Keratinocyte (primary cell): Measurements from ENCODE around the gene B3GNT9. TPM values are rescaled to one million over a fixed set of nuclear protein-coding genes. Genes with fewer than 3 reads are reported as not detected.
A peak's percentile ranks its signal among the peaks of the same experiment; 100 is the strongest.

Experiments
- DNase-seq: peaks from one replicate; pipeline ENCODE4 v3.0.0-alpha.2; 2011; ENCODE audit warnings: low read depth, missing footprints, low spot score
- FAIRE-seq: peaks from 2 replicates; lab custom pipeline; 2011; peaks lifted over from hg19 to GRCh38; lab: Jason Lieb, UNC
- H2AFZ ChIP-seq: 2 replicates; pipeline ENCODE4 v1.6.0; 2012; ENCODE audit warnings: low read length, control low read depth, inconsistent platforms; ENCODE audit not compliant: control insufficient read depth
- H3K27ac ChIP-seq: 2 replicates; pipeline ENCODE4 v1.5.1; 2011; ENCODE audit warnings: low read length; ENCODE audit not compliant: control insufficient read depth, insufficient read depth
- H3K27me3 ChIP-seq: 3 replicates; pipeline ENCODE4 v1.6.0; 2011; ENCODE audit warnings: low read length; ENCODE audit not compliant: control insufficient read depth, insufficient read depth; ENCODE audit errors: extremely low read depth
- H3K36me3 ChIP-seq, 2 experiments: 2 replicates in 1 of 2; 3 replicates in 1 of 2; pipeline ENCODE4 v1.5.1; 2011; ENCODE audit warnings: low read length in 2 of 2, mild to moderate bottlenecking in 1 of 2; ENCODE audit not compliant: control insufficient read depth in 2 of 2, insufficient read depth in 2 of 2; ENCODE audit errors: extremely low read depth in 1 of 2
- H3K4me1 ChIP-seq: 3 replicates; pipeline ENCODE4 v1.5.1; 2011; ENCODE audit warnings: low read length; ENCODE audit not compliant: control insufficient read depth, insufficient read depth; ENCODE audit errors: extremely low read depth
- H3K4me2 ChIP-seq: 3 replicates; pipeline ENCODE4 v1.6.0; 2011; ENCODE audit warnings: low read depth, low read length; ENCODE audit not compliant: control insufficient read depth, insufficient read depth; ENCODE audit errors: extremely low read depth
- H3K4me3 ChIP-seq, 3 experiments: fragments of 200-600 bp in 1 of 3; sonication (generic) in 1 of 3; 2 replicates in 2 of 3; 3 replicates in 1 of 3; pipeline ENCODE4 v1.5.1; 2011 to 2016; ENCODE audit warnings: low read length in 3 of 3, mild to moderate bottlenecking in 3 of 3, control low read depth in 2 of 3, inconsistent platforms in 1 of 3, low read depth in 1 of 3, mixed read lengths in 1 of 3, mixed run types in 1 of 3, moderate library complexity in 1 of 3; ENCODE audit not compliant: control insufficient read depth in 2 of 3, insufficient read depth in 2 of 3; ENCODE audit errors: extremely low read depth in 1 of 3
- H3K79me2 ChIP-seq: 2 replicates; pipeline ENCODE4 v1.6.0; 2012; ENCODE audit warnings: low read length; ENCODE audit not compliant: control insufficient read depth, insufficient read depth
- H3K9ac ChIP-seq: 3 replicates; pipeline ENCODE4 v1.6.0; 2011; ENCODE audit warnings: low read length; ENCODE audit not compliant: control insufficient read depth, insufficient read depth; ENCODE audit errors: extremely low read depth
- H3K9me1 ChIP-seq: 3 replicates; pipeline ENCODE4 v1.6.0; 2011; ENCODE audit warnings: low read length; ENCODE audit not compliant: control insufficient read depth, insufficient read depth; ENCODE audit errors: extremely low read depth
- H3K9me3 ChIP-seq: 2 replicates; pipeline ENCODE4 v1.5.1; 2012; ENCODE audit warnings: low read depth, low read length; ENCODE audit not compliant: control insufficient read depth
- H4K20me1 ChIP-seq: 3 replicates; pipeline ENCODE4 v1.6.0; 2011; ENCODE audit warnings: low read length; ENCODE audit not compliant: control insufficient read depth, insufficient read depth; ENCODE audit errors: extremely low read depth
- EZH2 ChIP-seq: IDR thresholded peaks from one replicate; pipeline ENCODE4 v1.6.1; 2012; ENCODE audit warnings: inconsistent platforms, mild to moderate bottlenecking, low read length, moderate library complexity
- dilution Hi-C: fragments of 300-500 bp; cut with MboI; formaldehyde crosslinking; loops from one replicate; pipeline ENCODE4 v1.7.0; 2020; ENCODE audit warnings: low sequenced_read_pairs; ENCODE audit not compliant: extremely low pct_ligation_motif_present
- polyA plus RNA-seq, 5 experiments: library from polyadenylated mRNA; depleted of rRNA in 3 of 5; stranded (reverse) in 3 of 5; stranded (forward) in 1 of 5; unstranded in 1 of 5; fragments of >200 nt; gene quantifications; 1 replicate in 1 of 5; 2 replicates in 3 of 5; 3 replicates in 1 of 5; pipeline versions ENCODE4 v1.2.1 to v1.2.3, GENCODE V29; 2011 to 2012; ENCODE audit warnings: missing spikeins in 2 of 5, low read depth in 1 of 5, low replicate concordance in 1 of 5
- TF ChIP-seq, protein P1 (sequence below), 3 experiments: IDR thresholded peaks in 1 of 3; conservative IDR thresholded peaks in 1 of 3; optimal IDR thresholded peaks in 1 of 3; 2 replicates in 2 of 3; 3 replicates in 1 of 3; pipeline versions ENCODE3 to v1.5.1; 2011; ENCODE audit warnings: low read length in 3 of 3, mild to moderate bottlenecking in 3 of 3, moderate library complexity in 2 of 3, control low read depth in 1 of 3, inconsistent platforms in 1 of 3; ENCODE audit not compliant: insufficient read depth in 2 of 3; ENCODE audit errors: extremely low read depth in 1 of 3

Gene B3GNT9
- polyA plus RNA-seq, 1 donor (not counting 4 experiments of a cell fraction or from before 2014, with no cell fraction given), result 2.6 TPM

DNA sequence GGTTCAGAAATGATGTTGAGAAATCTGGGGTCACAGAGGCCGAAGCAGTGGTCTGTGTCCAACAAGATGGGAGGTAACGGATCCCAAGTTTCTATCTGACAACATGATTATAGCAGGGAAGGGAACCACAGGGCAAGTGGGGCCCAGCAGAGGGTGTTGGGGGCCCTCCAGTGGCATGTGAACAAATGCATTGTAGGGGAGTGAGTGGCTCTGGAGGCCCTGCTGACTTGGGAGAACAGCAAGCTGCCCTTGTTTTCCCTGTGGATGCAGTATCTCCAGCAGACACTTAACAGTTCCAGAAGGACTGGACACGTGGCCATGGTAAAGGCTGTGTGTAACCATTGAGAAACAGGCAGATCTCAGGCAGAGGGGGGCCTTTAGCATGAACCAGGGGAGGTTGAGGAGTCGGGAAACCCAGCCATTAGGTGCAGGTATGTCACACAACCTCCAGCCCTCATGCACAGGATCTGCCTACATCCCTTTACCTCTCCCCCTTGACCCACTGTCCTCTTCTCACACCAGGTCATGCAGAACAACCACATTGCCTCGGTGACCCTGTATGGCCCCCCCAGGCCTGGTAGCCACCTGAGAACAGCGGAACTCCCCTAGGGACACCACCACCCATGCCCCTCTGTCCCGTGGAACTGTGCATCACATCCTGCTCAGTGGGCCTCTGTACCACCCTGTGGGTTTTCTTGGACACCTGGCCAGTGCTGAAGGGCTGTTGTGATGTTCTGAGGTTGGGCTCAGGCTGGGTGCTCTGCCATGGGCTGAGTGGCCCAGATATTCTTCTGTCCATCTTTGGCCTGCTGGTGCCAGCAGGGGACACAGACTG is 4.1 kb downstream of the B3GNT9 start:
- Histone ChIP-seq H3K4me3 (no peak overlapping the region), H3K79me2 (no peaks in the 10 kb centered on the region), H3K27ac (peak overlapping the region; percentile 9), H3K4me2 (no peak overlapping the region), H2AFZ (no peak overlapping the region), H3K4me1 (peaks cover 14% of the 10 kb centered on the region), H3K36me3 (peaks cover 42 to 52% of the 10 kb centered on the region in 2 experiments), H3K9me1 (no peaks in the 10 kb centered on the region), H3K27me3 (no peaks in the 10 kb centered on the region), H3K9ac (no peak overlapping the region), H4K20me1 (no peaks in the 10 kb centered on the region), H3K9me3 (no peaks in the 10 kb centered on the region)
- no peak for TF ChIP-seq EZH2
- TF ChIP-seq, protein P1, sequence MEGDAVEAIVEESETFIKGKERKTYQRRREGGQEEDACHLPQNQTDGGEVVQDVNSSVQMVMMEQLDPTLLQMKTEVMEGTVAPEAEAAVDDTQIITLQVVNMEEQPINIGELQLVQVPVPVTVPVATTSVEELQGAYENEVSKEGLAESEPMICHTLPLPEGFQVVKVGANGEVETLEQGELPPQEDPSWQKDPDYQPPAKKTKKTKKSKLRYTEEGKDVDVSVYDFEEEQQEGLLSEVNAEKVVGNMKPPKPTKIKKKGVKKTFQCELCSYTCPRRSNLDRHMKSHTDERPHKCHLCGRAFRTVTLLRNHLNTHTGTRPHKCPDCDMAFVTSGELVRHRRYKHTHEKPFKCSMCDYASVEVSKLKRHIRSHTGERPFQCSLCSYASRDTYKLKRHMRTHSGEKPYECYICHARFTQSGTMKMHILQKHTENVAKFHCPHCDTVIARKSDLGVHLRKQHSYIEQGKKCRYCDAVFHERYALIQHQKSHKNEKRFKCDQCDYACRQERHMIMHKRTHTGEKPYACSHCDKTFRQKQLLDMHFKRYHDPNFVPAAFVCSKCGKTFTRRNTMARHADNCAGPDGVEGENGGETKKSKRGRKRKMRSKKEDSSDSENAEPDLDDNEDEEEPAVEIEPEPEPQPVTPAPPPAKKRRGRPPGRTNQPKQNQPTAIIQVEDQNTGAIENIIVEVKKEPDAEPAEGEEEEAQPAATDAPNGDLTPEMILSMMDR (optimal IDR thresholded peaks at IDR 0.05 in 1 of 3, IDR thresholded peaks at IDR 0.05 in 1 of 3, conservative IDR thresholded peaks at IDR 0.05 in 1 of 3; ENCODE audit: extremely low read depth in 1 of 3, insufficient read depth in 2 of 3, low read length in 3 of 3), result no peak
- DNase-seq (no peak), FAIRE-seq (no peak)
- dilution Hi-C loops, result no loop called here

DNA sequence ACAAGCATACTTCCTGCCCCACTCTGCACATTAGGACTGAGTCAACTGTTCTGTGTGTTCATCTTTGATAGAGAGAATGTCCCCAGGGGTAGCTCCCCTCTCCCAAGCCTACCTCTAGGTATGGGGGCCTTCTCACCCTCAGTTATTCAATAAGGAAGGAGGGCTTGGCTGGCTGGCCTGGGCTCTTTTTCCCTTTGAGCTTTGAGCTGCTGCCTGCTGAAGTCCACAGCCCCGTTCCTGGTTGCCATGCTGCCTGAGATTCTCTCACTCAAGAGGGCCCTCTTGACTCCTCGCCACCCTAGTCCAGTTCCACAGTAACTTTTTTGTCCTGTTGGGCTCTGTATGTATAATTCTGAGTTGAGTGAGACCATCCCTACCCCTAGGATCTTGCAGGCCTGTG is 5.1 kb downstream of the B3GNT9 start:
- peaks cover 12% of the 10 kb centered on the region for H3K4me1 ChIP-seq
- H3K27me3 ChIP-seq, result no peaks in the 10 kb centered on the region
- peaks cover 42 to 59% of the 10 kb centered on the region in 2 experiments for H3K36me3 ChIP-seq
- no peak overlapping the region for H3K4me2 ChIP-seq
- DNase-seq (no peak), FAIRE-seq (no peak)
- TF ChIP-seq, protein P1 (optimal IDR thresholded peaks at IDR 0.05 in 1 of 3, IDR thresholded peaks at IDR 0.05 in 1 of 3, conservative IDR thresholded peaks at IDR 0.05 in 1 of 3; ENCODE audit: extremely low read depth in 1 of 3, insufficient read depth in 2 of 3, low read length in 3 of 3), result no peak
- TF ChIP-seq EZH2, result no peak
- no peak overlapping the region for H3K9ac ChIP-seq
- no peaks in the 10 kb centered on the region for H3K9me1 ChIP-seq
- no peak overlapping the region for H2AFZ ChIP-seq
- H3K4me3 ChIP-seq, result no peak overlapping the region
- dilution Hi-C loops, result no loop called here
- no peaks in the 10 kb centered on the region for H3K79me2 ChIP-seq
- no peaks in the 10 kb centered on the region for H3K9me3 ChIP-seq
- no peaks in the 10 kb centered on the region for H4K20me1 ChIP-seq
- H3K27ac ChIP-seq, result no peak overlapping the region
